ENCODE measurements around the gene SDR42E2. TPM values are rescaled to one million over a fixed set of nuclear protein-coding genes. Genes with fewer than 3 reads are reported as not detected.

SDR42E2 gene
- total RNA-seq, 1 donor from 2014 or later, result not detected

DNA sequence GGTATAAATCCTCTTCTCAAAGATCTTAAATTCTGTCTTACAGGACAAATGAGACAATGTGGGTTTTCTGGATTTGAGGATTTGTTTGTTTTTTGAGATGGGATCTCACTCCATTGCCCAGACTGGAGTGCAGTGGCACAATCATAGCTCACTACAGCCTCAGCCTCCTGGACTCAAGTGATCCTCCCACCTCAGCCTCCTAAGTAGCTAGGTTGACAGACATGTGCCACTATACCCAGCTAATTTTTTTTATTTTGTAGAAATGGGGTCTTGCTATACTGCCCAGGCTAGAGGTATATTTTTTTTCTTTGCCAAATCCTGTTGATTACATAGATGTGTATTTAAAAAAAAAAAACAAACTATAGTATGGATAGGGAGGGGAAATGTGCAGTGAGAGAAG is 31.8 kb upstream of the SDR42E2 start:
- Mint-ChIP-seq H3K9me3 (ENCODE audit: unreplicated experiment) (peaks cover 6% of the 10 kb centered on the region), H3K36me3 (ENCODE audit: unreplicated experiment) (peaks cover 6% of the 10 kb centered on the region), H3K4me1 (ENCODE audit: low read depth, unreplicated experiment) (no peaks in the 10 kb centered on the region), H3K27me3 (ENCODE audit: unreplicated experiment) (peaks cover 6% of the 10 kb centered on the region), H3K27ac (ENCODE audit: unreplicated experiment) (no peak overlapping the region), H3K4me3 (ENCODE audit: unreplicated experiment) (no peak overlapping the region)
- TF ChIP-seq, protein P1, sequence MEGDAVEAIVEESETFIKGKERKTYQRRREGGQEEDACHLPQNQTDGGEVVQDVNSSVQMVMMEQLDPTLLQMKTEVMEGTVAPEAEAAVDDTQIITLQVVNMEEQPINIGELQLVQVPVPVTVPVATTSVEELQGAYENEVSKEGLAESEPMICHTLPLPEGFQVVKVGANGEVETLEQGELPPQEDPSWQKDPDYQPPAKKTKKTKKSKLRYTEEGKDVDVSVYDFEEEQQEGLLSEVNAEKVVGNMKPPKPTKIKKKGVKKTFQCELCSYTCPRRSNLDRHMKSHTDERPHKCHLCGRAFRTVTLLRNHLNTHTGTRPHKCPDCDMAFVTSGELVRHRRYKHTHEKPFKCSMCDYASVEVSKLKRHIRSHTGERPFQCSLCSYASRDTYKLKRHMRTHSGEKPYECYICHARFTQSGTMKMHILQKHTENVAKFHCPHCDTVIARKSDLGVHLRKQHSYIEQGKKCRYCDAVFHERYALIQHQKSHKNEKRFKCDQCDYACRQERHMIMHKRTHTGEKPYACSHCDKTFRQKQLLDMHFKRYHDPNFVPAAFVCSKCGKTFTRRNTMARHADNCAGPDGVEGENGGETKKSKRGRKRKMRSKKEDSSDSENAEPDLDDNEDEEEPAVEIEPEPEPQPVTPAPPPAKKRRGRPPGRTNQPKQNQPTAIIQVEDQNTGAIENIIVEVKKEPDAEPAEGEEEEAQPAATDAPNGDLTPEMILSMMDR (IDR thresholded peaks at IDR 0.05; ENCODE audit: partially characterized antibody, unreplicated experiment), result no peak
- no peak for DNase-seq

DNA sequence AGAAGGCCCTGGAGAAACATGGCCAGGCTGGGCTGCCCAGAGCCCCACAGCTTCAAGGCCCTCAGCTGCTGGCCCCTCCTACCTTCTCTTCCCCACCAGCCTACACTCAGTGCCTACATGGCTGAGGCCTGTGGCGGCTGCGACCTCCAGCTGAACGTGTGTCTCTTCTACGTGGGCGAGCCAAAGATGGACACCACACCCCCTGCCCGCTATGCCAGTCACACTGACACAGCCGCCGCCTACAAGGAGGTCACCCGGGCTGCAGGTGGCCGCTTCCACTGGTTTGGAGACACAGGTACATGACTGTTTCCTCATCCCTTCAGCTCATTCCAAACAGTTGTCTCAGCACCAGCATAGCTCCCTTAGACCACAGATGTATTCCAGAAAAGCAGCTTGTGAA is 29.5 kb upstream of the SDR42E2 start:
- Mint-ChIP-seq H3K4me3 (ENCODE audit: unreplicated experiment) (no peak overlapping the region), H3K27me3 (ENCODE audit: unreplicated experiment) (peaks cover 10% of the 10 kb centered on the region), H3K36me3 (ENCODE audit: unreplicated experiment) (peaks cover 5% of the 10 kb centered on the region), H3K27ac (ENCODE audit: unreplicated experiment) (no peak overlapping the region), H3K4me1 (ENCODE audit: low read depth, unreplicated experiment) (no peaks in the 10 kb centered on the region), H3K9me3 (ENCODE audit: unreplicated experiment) (peaks cover 6% of the 10 kb centered on the region)
- TF ChIP-seq, protein P1 (IDR thresholded peaks at IDR 0.05; ENCODE audit: partially characterized antibody, unreplicated experiment), result no peak
- no peak for DNase-seq

DNA sequence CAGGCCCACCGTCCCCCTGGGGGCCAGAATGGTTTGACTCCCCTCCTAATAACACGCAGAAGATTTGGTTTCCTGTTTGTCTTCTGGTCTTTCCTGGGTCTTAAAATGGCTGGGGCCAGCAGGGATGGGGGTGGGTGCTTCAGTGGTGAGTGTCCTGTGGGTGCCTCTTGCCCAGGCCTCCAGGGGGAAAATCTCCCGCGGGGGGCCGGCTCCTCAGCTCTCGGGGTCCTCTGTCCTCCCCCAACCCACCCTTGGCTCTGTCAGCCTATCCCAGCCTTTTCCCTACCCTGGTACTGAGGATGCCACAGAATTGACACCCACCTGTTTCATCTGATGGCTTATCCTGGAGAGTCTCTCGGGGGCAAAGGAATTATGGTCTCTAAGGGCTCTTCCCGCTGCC is 23.8 kb upstream of the SDR42E2 start:
- H3K27ac Mint-ChIP-seq (ENCODE audit: unreplicated experiment), result no peak overlapping the region

DNA sequence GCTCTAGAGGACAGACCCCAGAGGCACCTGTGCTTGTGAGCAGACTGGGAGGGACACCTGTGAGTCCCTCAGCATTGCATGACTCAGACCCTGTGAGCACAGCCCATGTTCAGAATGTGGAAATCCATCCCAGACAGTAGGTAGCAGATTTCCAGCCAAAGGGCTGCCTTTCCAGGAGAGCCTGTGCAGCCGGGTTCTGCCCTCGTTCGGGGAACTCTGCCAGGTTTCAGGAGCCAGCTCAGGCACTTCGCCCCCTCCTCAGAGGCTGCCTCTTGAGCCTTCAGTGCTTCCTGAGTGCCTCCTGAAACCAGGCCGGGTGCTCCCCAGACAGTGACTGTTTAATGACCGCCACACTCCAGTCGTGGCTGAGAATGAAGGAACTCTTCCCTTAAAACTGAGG is 23.3 kb upstream of the SDR42E2 start:
- Mint-ChIP-seq H3K9me3 (ENCODE audit: unreplicated experiment) (no peaks in the 10 kb centered on the region), H3K36me3 (ENCODE audit: unreplicated experiment) (no peaks in the 10 kb centered on the region), H3K4me3 (ENCODE audit: unreplicated experiment) (no peak overlapping the region), H3K4me1 (ENCODE audit: low read depth, unreplicated experiment) (peaks cover 2% of the 10 kb centered on the region), H3K27me3 (ENCODE audit: unreplicated experiment) (peaks cover 7% of the 10 kb centered on the region), H3K27ac (ENCODE audit: unreplicated experiment) (no peak overlapping the region)
- TF ChIP-seq, protein P1 (IDR thresholded peaks at IDR 0.05; ENCODE audit: partially characterized antibody, unreplicated experiment), result no peak
- no peak for DNase-seq

More for the DNA sequence above, 23.8 kb upstream of the SDR42E2 start:
- DNase-seq, result no peak
- no peaks in the 10 kb centered on the region for H3K36me3 Mint-ChIP-seq (ENCODE audit: unreplicated experiment)
- no peaks in the 10 kb centered on the region for H3K9me3 Mint-ChIP-seq (ENCODE audit: unreplicated experiment)
- peaks cover 2% of the 10 kb centered on the region for H3K4me1 Mint-ChIP-seq (ENCODE audit: low read depth, unreplicated experiment)
- no peak overlapping the region for H3K4me3 Mint-ChIP-seq (ENCODE audit: unreplicated experiment)
- H3K27me3 Mint-ChIP-seq (ENCODE audit: unreplicated experiment), result peaks cover 7% of the 10 kb centered on the region
- TF ChIP-seq, protein P1 (IDR thresholded peaks at IDR 0.05; ENCODE audit: partially characterized antibody, unreplicated experiment), result no peak

DNA sequence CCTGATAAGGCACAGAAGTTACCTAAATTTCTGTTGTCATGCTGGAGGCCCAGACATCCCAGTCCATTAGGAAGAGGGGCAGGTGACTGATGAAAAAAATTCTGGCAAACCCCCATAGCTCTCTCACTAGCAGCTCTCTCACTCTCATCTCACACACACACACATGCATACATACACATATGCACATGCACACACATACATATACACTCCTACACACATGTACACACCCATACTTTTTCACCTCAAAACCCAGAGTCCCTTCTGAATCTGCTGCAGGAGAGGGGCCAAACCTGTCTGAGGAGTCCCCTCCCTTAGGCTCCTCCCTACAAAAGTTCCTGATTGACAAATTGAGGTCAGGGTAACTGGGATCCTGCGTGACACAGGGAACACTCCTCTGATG is 22.6 kb upstream of the SDR42E2 start:
- TF ChIP-seq, protein P1 (IDR thresholded peaks at IDR 0.05; ENCODE audit: partially characterized antibody, unreplicated experiment), result no peak
- H3K27me3 Mint-ChIP-seq (ENCODE audit: unreplicated experiment), result peaks cover 7% of the 10 kb centered on the region
- no peak for DNase-seq
- H3K9me3 Mint-ChIP-seq (ENCODE audit: unreplicated experiment), result no peaks in the 10 kb centered on the region
- H3K4me1 Mint-ChIP-seq (ENCODE audit: low read depth, unreplicated experiment), result peaks cover 2% of the 10 kb centered on the region
- no peak overlapping the region for H3K4me3 Mint-ChIP-seq (ENCODE audit: unreplicated experiment)
- no peaks in the 10 kb centered on the region for H3K36me3 Mint-ChIP-seq (ENCODE audit: unreplicated experiment)
- H3K27ac Mint-ChIP-seq (ENCODE audit: unreplicated experiment), result no peak overlapping the region
